ACHN (cell line): ENCODE data around the gene KLK10.

Experiments used
- DNase-seq: peaks from one replicate; pipeline ENCODE4 v3.0.0-alpha.2; 2015
- in situ Hi-C: cut with HindIII; loops from 2 replicates; pipeline ENCODE4 v1.10.0; 2017; ENCODE audit warnings: low sequenced_read_pairs, low pct_ligation_motif_present, low pct_unique_long_range_greater_than_20kb

Gene KLK10

DNA sequence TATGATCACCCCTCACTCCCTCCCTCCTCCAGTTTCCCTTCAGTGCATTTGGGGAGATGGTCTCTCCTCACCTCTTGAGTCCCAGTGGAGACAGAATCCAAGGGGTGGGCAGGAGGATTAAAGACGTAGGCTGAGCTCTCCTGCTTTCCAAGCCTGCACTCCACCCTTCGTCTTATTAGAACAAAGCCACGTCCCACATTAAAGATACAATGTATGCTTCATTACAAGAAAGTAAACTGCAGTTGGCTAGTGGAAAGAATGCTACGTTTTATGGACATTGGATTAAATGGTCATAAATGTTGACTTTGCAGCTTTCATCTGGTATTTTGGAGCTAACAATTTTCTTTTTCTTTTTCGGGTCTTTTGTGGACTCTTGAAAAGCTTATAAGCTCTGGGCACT lies 8.4 kb upstream of the KLK10 start:
- no peak for DNase-seq
- in situ Hi-C loops: no loop called here

DNA sequence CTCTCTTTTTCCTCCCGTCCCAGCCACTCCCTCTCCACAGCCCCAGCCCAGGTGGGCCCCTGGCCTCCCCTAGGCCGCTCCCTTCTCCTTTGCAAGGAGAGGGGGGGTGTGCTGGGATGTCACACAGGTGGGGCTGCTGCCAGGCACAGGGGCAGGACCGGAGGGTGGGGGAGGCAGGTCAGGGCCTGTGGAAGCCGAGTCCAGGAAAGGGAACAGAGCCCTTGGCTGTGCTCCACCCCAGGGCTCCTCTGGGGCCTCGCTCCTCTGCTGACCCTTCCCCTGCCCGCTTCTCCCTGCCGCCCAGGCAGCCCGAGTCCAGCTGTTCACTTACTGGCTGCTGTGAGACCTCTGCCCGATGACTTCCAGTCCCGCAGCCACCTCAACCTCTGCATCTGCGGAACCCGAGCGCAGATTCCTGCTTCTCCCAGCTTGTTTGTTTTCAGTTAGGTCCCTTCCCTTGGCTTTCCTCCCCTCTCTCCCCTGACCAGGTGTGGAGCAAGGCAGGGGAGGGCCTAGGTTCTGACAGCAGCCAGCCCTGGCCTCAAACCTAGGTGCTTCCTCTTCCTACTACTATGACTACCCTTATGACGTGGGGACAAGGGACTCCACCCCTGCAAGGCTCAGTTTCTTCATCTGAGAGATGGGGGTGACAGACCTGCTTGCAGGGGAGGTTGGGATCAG lies 7.8 kb upstream of the KLK10 start:
- in situ Hi-C loops: no loop called here
- no peak for DNase-seq

DNA sequence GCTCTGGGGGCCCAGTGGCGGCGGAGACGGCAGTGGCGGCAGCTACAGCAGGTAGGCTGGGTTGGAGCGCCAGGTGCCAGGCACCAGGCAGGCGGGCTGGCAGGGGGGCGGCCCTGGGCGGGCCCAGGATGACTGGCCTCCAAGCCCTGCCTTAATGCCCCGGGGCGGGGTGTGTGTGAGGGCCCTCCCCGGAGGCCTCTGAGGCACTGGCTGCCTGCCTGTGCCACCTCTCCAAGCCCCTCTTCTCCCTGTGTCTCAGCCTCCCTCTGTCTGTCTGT lies 7.0 kb upstream of the KLK10 start, which contains the start of gene KLK11:
Gene KLK11 (minus strand): TSS at position 63 of the 278 bp plus-strand sequence. CDS start 985 bp downstream, outside the sequence.
- DNase-seq: no peak
- in situ Hi-C loops: no loop called here

DNA sequence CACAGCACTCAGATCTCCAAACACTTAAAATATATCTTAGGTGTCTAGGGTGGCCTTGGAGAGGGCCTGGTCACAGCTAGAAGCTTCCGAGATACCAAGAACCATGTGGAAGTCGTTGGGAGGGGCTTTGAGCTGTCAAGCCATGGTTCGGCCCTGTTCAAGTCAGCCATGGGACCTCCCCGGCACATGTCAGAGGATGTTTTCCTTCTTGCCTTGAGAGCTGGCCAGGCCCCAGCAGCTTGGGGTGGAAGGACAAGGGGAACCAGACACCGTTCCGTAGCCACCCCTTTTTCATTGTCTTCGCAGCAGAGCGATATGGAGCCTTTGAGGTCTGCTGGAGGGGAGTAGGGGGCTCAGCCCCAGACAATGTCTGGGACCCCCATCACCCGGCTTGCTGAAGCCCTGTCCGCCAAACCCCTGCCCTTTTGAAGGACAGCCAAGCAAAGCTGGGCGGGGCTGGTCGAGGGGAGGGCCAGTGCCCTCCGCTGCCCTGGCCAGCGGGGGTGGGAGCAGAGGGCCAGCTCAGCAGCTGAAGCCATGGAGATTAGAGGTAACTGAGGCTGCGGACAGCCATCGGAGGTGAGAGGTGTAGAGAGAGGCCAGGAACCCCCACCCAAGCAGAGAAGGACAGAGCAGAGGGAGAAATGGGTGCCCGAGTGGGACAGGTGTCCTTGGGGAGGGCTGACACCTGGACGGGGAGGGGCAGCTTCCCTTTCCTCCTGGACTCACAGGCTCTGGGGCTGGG lies 6.5 kb upstream of the KLK10 start:
- in situ Hi-C loops: no loop called here
- DNase-seq: no peak

DNA sequence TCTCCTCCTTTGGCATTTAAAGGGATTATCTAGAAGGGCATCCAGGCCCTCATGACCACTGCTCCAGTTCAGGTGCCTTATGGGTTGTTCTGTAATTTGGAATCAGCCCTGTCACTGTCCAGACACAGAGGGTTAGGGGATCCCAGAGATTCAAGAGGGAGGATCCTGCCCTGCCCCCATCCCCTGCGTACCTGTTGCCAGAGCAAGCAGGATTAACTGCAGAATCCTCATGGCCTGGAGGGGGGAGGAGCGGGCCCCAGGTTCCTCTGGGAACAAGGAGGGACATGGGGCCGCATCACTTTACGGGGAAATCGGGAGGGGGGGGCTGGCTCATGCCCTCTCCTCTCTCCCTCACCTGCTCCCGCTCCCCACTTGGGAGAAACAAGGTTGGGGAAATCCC lies 5.9 kb upstream of the KLK10 start:
- DNase-seq: no peak
- in situ Hi-C loops: no loop called here

DNA sequence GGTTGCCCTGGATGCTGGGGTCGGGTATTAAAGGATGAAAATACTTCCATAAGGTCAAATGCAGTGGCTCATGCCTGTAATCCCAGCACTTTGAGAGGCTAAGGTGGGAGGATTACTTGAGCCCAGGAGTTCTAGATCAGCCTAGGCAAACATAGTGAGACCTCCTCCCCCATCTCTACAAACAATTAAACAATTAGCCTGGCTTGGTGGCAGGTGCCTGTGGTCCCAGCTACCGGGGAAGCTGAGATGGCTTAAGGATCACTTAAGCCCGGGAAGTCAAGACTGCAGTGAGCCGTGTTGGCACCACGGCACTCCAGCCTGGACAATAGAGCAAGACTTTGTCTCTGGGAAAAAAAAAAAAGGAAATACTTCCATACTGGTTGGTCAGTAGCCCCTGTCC lies 5.4 kb upstream of the KLK10 start:
- in situ Hi-C loops: no loop called here
- DNase-seq: no peak

DNA sequence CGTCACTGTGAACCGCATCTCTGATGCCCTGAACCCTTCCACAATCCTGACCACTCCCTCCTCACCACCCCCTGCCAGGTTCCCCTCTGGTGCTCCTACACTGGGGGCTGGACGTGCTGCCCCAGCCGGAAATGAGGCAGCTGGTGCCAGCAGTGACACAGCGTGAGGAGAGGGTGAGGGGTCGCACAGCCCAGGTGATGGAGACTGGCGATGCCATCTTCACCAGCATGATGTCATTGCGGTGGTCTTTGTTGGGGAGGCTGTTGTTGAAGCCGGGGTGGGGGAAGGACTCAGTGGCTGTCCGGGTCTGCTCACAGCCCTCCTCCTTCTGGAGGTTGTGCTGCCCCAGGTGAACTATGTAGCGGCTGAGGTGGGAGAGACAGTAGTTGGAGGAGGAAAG lies 4.4 kb upstream of the KLK10 start:
- no peak for DNase-seq
- in situ Hi-C loops: no loop called here

DNA sequence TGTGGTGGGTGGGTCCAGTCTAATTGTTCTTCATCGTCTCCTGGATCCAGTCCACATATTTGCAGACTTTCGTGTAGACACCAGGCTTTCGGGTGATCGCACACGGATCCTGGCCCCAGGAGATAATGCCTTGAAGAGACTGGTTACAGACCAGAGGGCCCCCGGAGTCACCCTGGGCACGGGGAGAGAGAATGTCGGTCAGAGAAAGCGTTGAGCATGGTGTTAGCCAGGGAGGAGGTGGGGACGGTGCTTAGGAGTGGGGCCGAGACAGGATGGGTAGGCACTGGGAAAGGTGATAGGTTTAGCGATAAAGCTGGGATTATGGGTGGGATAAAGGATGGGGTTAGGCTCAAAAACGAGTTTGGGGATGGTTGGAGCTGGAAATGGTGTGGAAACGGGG lies 3.0 kb upstream of the KLK10 start:
- DNase-seq: no peak
- in situ Hi-C loops: no loop called here

DNA sequence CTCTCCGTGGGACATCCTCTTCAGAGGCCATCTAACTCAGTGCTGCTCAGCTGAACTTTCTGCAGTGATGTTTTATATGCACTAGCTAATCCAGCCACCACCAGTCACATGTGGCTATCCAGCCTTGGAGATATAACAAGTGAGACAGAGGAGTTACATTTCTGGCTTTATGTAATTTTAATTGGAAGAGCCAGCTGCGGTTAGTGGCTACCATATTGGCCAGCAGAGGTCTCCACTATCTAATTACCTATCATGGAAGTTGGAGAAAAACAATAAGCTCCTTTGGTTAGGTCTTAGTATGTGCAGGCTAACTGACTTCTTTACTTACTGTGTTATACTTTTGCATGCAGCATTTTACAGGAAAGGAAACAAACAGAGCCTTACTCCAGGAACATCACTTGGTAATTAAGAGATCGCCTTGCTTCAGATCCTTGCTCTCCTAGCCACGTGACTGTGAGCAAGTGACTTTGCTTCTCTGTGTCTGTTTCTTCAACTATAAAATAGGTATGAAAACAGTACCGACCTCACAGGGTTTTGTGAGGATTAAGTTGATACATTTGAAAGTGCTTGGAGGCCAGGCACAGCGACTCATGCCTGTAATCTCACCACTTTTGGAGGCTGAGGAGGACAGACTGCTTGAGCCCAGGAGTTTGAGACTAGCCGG lies 1.6 kb upstream of the KLK10 start:
- in situ Hi-C loops: no loop called here
- peak; percentile 39 for DNase-seq

DNA sequence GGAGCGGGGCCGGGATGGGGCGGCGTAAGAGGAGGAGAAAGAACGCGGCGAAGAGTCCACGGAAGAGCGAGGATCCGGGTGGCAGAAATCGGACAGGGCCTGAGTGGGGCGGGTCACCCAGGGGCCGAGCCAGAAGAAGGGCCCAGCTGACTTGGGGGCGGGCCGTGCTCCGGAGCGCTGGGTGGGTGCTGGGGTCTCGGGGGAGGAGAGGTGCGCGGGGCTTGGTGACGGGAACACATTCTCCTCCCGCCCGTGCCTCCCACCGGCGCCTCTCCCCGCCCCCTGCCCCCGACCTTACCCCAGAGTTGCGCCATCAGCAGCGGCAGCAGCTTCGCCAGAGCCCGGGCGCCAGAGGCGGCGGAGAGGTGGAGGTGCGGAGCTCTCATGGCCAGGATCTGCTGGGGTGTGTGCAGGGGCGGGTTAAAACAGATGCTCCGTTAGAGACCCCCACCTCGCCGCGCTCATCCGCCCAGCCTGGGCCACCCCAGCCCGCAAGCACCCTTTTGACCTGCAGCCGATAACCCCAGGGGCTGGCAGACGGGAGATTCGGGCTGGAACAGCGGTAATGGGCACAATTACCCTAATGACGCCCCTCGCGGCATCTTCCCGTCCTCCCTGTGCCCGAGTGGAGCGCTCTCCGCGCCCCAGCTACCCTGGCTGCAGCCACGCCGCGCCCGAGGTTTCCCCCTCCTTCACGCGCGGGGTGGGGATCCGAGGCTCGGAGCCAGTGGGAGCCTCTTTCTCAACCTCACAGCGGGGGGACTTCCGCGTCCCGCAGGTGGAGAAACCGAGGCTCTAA lies 565 bp downstream of the KLK10 start:
- in situ Hi-C loops: no loop called here
- DNase-seq: no peak

DNA sequence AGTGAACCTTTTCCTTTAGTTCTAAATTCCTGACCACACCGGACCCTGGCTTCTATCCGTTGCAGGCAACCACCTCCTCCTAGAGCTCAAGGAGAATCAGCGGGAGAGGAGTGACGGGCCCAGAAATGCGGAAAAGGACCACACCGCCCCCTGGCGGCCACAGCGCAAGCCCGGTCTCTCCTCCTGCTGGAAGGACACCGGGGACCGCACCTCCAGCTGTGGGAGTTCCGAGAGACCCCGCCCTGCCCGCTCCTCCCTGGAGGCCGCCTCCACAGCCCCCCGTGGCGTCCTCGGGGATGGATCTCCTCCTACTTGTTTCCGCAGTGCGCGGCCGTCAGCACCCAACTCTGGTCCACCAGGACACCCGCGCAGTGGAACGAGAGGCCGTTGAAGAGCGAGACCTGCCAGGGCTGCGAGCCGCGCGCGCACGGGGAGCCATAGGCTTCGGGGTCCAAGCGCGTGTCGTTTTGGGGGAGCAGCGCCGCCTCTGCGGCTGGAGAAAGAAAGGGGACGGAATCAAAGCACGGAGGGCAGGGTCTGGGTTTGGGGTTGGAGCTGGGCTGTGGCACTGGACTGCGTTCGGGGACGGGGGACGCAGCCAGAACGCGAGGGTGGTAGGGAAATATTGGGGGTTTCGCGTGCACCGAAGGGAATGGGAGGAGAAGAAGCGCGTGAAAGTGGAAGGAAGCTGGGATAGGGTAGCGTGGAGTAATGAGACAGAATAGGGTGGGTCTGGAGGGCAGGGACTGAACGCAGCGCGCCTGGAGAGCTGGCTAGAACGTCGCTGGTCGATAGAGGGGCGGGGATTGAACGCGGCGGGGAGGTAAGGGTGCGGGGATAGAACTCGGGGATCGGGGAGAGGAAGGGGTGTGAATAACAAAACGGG lies 2.5 kb downstream of the KLK10 start:
- peak; percentile 49 for DNase-seq
- in situ Hi-C loops: no loop called here

DNA sequence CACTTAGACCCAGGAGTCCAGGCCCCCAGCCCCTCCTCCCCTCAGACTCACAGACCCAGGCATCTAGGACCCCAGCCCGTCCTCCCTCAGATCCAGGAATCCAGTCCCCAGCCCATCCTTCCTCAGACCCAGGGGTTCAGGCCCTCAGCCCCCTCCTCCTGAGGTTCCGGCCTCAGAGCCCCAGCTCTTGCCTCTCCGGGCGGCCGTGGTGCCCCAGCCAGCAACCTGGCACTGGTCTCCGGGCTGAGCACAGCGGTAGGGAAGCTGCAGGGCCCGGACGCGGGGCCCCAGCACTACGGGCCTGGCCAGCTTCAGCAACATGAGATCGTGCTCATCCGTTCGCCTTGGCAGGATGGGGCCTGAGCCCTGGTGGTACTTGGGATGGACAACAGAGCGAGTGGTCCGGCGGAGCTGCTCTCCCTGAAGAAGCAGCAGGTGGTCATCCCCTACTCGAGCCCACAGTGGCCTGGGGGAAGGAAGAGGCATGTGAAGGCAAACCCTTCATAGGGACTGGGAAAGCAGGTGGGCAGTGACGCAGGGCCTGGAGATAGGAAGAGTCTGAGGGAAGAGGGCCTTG lies 3.7 kb downstream of the KLK10 start:
- in situ Hi-C loops: no loop called here
- DNase-seq: no peak

DNA sequence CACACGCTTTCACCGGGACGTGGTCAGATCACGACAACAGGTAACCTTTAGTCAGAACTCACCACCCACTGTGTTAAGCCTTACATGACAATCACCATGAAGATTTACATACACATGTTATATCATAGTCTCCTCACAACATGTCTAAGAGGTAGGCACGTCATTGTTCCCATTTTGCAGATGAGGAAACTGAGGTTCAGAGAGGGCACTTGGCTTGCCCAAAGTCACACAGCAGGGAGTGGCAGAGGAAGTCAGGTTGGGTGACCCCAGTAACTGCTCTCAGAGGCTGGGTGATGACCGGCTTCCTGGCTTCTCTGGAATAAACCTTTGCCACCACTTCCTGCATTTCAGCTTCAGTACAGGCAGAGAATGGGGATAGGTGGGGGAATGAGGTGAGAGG lies 5.3 kb downstream of the KLK10 start:
- in situ Hi-C loops: no loop called here
- DNase-seq: no peak

DNA sequence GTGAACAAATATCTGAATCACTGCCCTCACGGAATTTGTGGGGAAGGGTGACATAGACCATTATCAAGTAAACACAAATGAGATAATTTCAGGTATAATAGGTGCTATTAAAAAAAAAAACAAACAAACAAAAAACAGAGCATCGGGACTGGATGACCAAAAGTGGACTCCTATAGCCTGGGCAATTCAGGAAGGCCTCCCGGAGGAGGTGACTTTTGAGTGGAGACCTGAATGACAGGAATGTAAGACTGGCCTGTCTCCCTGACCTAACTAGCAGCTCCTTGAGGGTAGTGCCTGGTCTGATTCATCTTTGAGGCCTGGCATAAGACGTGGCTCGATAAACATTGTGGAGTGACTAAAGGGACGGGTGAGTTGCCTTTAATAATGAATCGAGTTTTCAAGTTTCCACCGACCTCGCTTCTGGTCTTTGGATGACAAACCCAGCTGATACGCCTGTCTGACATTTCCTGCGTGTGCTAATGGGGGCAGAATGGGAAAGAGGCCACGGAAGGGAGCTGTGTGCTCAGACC lies 6.8 kb downstream of the KLK10 start:
- DNase-seq: no peak
- in situ Hi-C loops: no loop called here

DNA sequence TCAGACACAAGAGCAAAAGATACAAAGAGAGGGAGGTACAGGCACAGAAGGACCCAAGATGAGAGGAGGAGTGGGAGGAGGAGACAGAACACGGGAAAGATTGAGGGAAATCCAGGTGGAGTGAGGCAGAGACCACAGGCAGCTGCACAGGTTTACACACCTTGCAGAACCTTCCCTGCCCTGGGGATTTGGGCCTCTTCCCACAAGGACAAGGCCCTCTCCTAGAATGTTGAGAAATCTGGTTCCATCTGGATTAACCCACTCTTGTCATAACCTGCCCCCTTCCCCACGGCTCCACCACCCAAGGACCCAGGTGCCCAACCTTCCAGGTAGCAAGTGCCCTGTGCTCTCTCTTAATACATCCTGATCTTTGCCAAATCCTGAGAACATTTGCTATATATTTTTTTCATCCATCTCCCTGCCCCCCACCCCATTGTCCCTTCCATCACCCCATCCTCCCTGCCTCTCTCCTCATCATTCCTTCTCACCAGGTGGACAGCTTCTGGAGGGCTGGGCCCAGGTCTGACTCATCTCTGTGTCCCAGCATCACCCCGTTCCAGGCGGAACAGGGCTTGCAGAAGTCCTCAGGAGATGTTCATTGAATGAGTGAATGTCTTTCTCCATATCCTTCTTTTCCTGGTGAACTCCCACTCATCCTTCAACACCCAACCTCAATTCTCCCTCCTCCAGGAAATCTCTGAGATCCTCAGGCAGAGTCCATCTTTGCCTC lies 9.3 kb downstream of the KLK10 start:
- DNase-seq: no peak
- in situ Hi-C loops: no loop called here

DNA sequence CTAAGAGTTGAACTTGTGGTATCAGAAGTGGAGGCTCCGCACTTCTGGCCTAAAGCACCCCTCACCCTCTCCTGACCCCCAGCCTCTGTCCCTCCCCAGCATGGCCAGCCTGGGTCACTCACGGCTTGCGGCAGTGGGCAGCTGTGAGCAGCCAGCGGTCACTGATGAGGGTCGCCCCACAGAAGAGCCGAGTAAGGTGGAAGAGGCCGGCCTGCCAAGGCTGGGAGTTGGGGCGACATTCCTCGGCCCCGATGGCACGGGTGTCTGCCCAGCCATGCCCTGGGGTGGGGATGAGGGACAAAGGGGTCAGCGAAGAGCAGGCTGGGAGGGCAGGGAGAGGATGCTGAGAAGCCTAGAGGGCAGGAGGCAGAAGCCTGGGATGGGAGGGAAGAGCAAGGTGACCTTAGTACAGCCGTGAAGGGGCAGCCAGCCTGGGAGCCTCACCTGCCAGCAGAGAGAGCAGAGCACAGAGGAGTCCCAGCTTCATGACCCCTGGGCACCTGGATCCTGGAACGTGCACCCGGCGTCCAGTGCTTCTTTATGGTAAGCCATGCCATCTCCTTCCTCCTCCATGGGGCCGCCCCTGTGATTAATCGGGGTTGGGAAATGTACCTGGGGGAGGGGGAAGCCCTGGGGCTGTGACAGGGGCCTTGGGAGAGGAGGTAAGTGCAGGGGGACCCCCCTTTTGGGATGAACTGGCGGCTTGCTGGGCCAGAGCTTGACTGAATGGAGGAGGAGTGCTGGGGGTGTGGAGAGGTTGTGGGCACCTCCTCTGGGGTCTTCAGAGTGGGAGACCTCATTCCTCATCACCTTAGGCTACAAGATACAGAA lies 10.2 kb downstream of the KLK10 start:
- no peak for DNase-seq
- in situ Hi-C loops: no loop called here
